Activated CD4-positive, alpha-beta T cell treated with anti-CD3 and anti-CD28 coated beads for 24 hours (primary cell): Measurements from ENCODE around the gene SPTLC1.
"Not testable (repeated sequence)": the region's sequence is repeated elsewhere in the genome, so short reads cannot be mapped to it uniquely, and the experiment has no call there.

ENCODE experiments used
- DNase-seq, 2 donors: peaks; one replicate each; pipeline ENCODE4 v3.0.0-alpha.2; 2020; ENCODE audit warnings: low read depth in 2 of 2

SPTLC1 gene

GRCh38 chr9:92115071-92115858 is at the start of gene SPTLC1:
SPTLC1 (minus strand) TSS chr9:92115413; CDS start chr9:92115370, 43 bp downstream.
- DNase-seq: peak; percentile 86 to 89

GRCh38 chr9:92164975-92165374 is 49.8 kb upstream of the SPTLC1 start:
- no peak for DNase-seq

GRCh38 chr9:92164490-92164889 is 49.3 kb upstream of the SPTLC1 start:
- no peak for DNase-seq

GRCh38 chr9:92163276-92163675 is 48.1 kb upstream of the SPTLC1 start:
- no peak for DNase-seq

- no peak for DNase-seq
Measured at GRCh38 chr9:92160786-92161185, 45.6 kb upstream of the SPTLC1 start.

- no peak for DNase-seq
Measured at GRCh38 chr9:92159058-92159457, 43.8 kb upstream of the SPTLC1 start.

- no peak for DNase-seq
Measured at GRCh38 chr9:92158097-92158601, 42.9 kb upstream of the SPTLC1 start.

- DNase-seq: not testable (repeated sequence)
Measured at GRCh38 chr9:92155736-92156135, 40.5 kb upstream of the SPTLC1 start.

GRCh38 chr9:92155221-92155620 is 40.0 kb upstream of the SPTLC1 start:
- DNase-seq: no peak

- DNase-seq: not testable (repeated sequence)
Measured at GRCh38 chr9:92153466-92154415, 38.5 kb upstream of the SPTLC1 start.

- no peak for DNase-seq
Measured at GRCh38 chr9:92151691-92152393, 36.6 kb upstream of the SPTLC1 start.

GRCh38 chr9:92150501-92151470 is 35.6 kb upstream of the SPTLC1 start:
- not testable (repeated sequence) for DNase-seq

- no peak for DNase-seq
Measured at GRCh38 chr9:92147852-92148180, 32.6 kb upstream of the SPTLC1 start.

- no peak for DNase-seq
Measured at GRCh38 chr9:92147030-92147851, 32.0 kb upstream of the SPTLC1 start.

GRCh38 chr9:92146610-92147009 is 31.4 kb upstream of the SPTLC1 start:
- no peak for DNase-seq

- DNase-seq: not testable (repeated sequence)
Measured at GRCh38 chr9:92145784-92146183, 30.6 kb upstream of the SPTLC1 start.

- DNase-seq: no peak
Measured at GRCh38 chr9:92142329-92142728, 27.1 kb upstream of the SPTLC1 start.

GRCh38 chr9:92141144-92142129 is 26.2 kb upstream of the SPTLC1 start:
- no peak for DNase-seq

- DNase-seq: no peak
Measured at GRCh38 chr9:92140754-92141143, 25.5 kb upstream of the SPTLC1 start.
